H1 (cell line): ENCODE results near the gene ATP5F1A. TPM values are rescaled to one million over a fixed set of nuclear protein-coding genes. Genes with fewer than 3 reads are reported as not detected.

Experiments used
- POLR2A ChIP-seq, 2 experiments: IDR thresholded peaks; 1 replicate in 1 of 2; 2 replicates in 1 of 2; pipeline ENCODE4 v1.6.1; 2011; ENCODE audit warnings: low read depth in 2 of 2, low read length in 2 of 2, mild to moderate bottlenecking in 2 of 2; ENCODE audit errors: control extremely low read depth in 1 of 2
- polyA plus RNA-seq, 7 experiments: library from polyadenylated mRNA; depleted of rRNA in 3 of 7; stranded (reverse) in 5 of 7; unstranded in 2 of 7; fragments of >200 nt in 5 of 7; fragments of 200-250 nt in 2 of 7; gene quantifications; 1 replicate in 5 of 7; 2 replicates in 1 of 7; 4 replicates in 1 of 7; pipeline versions ENCODE4 v1.2.1 to v1.2.3, GENCODE V29; 2011 to 2013; ENCODE audit warnings: missing spikeins in 2 of 7, mixed read lengths in 2 of 7
- total RNA-seq: library from RNA; stranded (reverse); fragmentation: NEBNext Ultra II Directional; extraction: Animal tissue kit (Norgen Biotek cat#: 25700); gene quantifications from 2 replicates; pipeline ENCODE4 v1.2.1, GENCODE V29; 2021
- TF ChIP-seq, protein P1 (sequence below): IDR thresholded peaks from 2 replicates; pipeline ENCODE4 v1.6.1; 2012; ENCODE audit warnings: low read length, inconsistent platforms

The ATP5F1A gene
- total and polyA plus RNA-seq, 2 of the 8 experiments (the other 6 are each of a cell fraction or from before 2014, with no cell fraction given) = 685 to 970 TPM

DNA sequence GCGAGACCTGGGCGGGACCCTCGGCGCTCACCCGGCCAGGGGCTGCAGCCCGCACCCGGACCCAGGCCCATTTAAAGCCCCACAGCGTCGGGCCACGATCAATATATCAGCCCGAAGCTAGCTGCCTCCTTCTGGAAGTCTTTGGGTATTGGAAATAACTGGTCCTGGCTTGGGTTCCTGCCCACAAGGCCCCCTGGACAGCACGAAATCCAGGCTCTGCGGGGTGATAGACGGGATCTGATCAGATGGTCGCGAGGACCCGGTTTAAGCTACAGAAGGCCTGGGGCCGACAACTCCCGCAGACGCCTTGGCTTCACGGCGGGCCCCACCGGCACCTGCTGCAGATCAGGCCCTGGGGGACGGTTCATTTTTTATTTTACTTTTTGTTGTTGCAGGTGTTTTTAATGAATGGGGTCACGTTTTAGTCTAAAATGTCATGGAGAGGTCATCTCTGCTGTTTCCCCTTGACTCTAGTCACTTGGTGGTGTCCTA is 25.7 kb downstream of the ATP5F1A start (continued):
- TF ChIP-seq, protein P1, sequence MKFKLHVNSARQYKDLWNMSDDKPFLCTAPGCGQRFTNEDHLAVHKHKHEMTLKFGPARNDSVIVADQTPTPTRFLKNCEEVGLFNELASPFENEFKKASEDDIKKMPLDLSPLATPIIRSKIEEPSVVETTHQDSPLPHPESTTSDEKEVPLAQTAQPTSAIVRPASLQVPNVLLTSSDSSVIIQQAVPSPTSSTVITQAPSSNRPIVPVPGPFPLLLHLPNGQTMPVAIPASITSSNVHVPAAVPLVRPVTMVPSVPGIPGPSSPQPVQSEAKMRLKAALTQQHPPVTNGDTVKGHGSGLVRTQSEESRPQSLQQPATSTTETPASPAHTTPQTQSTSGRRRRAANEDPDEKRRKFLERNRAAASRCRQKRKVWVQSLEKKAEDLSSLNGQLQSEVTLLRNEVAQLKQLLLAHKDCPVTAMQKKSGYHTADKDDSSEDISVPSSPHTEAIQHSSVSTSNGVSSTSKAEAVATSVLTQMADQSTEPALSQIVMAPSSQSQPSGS = no peak
- TF ChIP-seq POLR2A (IDR thresholded peaks at IDR 0.05; ENCODE audit: control extremely low read depth in 1 of 2, low read depth in 2 of 2, low read length in 2 of 2) = no peak
